Activated CD4-positive, alpha-beta T cell treated with anti-CD3 and anti-CD28 coated beads, Interleukin-2, amount 50 U/mL, for 16 hours (primary cell): ENCODE data around the gene NAV3.
"Not testable (repeated sequence)": the region's sequence is repeated elsewhere in the genome, so short reads cannot be mapped to it uniquely, and the experiment has no call there.

Source experiments
- DNase-seq: peaks from one replicate; pipeline ENCODE4 v3.0.0-alpha.2; 2020

Gene NAV3

DNA sequence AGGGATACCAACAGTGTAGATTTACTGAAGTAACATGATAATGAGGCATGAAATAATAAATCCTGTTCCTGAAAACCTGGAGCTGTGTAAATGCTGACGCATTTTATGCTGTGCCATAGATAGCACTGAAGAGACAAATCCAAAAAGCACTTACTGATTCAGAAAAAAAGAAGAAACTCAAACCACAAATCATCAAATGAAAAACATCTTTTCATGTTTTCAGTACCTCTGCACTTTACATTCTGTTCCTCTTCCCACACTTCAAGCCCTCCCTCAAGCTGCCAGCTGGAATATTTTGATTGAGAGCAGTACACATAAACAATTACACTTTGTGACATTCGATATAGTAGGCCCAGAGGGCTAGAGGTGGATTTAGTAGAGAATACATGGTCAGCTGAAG lies 362.3 kb downstream of the NAV3 start:
- no peak for DNase-seq

DNA sequence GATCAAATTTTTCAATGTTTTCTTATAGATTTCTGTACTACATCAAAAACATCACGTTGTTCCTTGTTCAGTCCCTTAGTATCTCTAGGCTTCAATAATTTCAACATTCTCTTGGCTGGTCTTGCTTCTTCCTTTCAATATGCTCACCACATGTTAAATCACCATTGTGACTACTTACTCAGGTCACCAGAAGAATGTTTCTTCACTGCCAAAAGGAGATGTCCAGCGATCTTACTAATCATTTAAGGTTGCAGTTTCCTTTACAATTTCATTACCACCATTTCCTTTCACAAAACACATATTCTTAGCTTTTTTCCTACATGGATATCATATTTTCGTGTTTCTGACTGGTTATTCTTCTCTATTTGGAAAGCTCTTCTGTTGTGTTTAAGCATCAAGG lies 363.8 kb downstream of the NAV3 start:
- DNase-seq = no peak

DNA sequence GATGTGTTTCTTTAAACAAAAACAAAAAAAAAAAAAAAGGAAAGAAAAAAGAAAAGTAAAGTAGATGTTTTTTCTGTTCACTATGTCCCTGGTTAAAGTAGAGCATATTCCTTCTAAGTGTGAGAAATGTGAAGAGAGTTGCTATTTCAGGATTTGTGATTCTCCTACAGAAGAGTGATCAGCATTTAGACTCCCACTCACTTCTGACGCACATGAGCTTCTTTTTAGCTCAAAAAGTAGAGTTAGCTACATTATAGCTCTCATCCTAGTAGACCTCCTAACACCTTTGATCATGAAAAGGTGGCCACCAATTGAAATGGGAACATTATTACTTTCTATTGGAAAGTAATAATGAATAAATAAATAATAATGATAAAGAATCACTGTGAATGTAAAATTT lies 368.2 kb downstream of the NAV3 start:
- no peak for DNase-seq

DNA sequence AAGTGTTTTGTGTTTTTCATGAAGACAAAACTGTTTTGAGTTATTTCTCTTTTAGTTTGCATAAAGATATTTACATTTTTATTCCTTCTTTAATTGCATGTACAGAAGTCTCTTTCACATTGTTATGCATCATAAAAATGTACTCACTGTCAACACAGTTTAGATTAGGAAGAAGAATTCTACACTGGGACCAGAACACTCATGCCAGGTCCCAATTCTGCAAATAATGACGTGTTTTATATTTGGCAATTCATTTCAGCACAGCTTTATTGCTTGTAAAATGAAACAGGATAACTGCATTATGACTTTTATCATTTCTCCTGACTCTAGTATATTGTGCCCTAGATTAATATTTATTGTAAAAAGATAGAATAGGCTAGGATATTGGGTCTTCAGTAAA lies 369.2 kb downstream of the NAV3 start:
- DNase-seq = no peak

DNA sequence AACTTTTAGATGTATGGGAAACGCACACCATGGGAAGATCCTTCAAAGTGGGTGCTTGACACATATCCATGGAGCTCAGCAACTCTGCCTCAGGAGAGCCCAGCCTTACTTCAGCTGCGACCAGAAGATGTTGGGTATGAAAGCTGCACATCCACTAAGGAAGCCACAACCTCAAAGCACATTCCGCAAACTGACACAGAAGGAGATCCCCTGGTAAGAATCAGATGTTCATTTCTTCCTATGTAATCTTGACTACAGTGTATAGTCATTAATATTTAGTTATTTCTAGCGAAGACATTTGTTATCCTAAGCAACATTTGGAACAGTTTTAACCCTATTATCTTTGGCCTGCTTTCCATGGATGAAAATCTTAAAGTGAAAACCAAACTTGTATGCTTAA lies 374.2 kb downstream of the NAV3 start:
- DNase-seq = no peak

DNA sequence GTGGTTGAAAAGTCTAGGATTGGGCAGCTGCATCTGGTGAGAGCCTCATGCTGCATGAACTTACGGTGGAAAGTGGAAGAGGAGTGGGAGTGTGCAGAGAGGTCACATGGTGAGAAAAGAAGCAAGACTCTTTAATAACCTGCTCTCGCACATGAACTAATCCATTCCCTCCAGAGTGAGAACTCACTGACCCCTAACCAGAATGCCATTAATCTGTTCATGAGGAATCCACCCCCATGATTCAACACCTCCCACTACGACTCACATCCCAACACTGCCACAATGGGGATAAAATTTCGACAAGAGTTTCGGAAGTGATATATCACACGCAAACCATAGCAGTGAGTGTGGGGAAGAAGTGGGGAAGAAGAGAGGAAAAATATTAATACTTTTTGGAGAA lies 377.4 kb downstream of the NAV3 start:
- DNase-seq = no peak

DNA sequence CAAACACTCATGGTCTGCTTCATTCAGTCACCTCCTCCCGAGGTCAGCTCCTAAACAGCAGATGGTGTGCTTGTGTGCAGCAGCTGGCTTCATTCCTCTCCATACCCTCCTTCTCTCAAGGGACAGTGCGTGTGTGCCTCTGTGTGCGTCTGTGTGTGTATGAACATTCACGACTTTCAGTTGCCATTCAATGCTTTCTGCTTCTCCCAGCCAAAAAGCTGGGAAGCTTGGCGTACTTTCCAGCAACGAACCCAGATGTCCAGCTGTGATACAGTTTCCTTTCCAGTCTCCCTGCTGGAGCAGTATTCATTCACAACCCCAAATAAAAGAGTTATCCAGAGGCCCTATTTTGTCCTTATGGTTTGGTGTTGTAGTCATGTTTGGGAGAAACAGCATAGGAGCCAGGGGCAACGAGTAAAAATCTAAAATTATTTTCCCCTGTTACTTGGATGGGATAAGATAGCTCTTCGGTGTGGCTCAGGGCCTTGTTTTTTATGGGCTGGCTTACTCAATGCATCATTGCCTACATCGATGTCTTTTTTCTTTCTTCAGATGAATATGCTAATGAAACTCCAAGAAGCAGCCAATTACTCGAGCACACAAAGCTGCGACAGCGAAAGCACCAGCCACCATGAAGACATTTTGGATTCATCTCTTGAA lies 379.3 kb downstream of the NAV3 start:
- DNase-seq = no peak

DNA sequence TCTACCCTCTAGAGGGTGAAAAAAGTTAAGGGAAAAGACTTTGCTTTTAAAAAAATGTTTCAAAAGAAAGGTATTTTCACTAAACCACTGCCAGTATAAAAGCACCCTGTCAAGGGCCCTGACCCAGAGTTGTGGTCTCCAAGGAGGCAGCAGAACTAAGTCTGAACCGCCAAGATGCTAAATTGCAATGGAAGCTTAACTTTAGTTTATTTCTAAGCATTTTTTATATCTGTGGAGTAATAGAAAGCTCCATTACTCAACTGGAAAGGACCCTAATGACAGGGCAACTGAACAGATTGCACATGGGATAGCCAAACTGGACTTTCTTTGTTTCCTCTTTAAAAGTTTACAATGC lies 379.8 kb downstream of the NAV3 start:
- no peak for DNase-seq

DNA sequence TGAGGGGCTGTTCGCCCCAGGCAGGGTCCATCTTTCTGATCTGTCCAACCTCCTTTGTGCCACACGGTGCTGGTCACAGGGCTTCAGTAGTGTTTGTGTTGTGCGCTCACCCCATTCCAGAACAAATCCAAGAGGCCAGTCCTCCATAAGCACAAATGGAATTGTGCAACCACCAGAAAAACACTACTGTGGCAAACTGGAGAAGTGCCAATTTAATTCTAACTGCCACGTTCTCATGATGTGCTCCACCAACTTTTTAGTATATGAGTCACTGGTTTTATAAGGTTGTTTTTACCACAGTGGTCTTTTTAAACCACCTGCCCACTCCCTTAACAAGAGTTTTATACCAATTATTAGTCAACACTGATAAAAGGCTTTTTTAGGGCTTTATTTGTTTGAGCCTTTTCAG lies 380.2 kb downstream of the NAV3 start:
- DNase-seq = no peak

DNA sequence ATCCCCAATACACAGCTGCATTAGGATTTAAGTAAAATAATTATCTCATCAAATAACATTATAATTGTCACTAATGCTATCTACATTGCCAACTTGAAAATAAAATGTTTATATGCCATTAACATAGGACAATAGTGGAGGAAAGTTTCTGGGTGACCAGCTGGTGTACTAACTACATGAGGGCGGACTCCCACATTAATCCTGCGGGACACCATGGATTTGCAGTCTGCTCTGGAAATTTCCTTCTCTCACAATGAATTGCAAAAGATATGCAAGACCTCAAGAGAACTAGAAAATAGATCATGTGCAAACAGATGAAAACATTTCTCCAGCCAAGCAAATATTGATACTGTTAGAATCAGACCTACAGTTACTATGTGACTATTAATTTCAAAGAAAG lies 390.1 kb downstream of the NAV3 start:
- DNase-seq = no peak

DNA sequence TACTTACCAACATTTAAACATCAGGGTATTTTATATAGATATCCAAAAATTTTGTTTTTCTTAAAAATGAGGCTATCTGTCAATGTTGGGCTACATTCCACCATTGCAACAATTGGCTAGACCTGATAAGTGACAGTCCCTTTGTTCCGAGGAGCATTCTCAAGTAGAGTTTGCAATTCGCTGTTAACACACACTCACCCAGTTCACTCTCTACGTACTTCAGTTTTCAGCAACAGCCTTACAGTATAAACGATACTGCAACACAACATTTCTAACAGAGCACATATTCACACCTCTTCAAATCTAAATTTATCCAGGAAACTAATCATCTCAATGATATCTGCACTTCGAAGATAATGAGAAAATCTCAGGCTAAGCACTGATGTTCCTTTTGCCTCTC lies 393.5 kb downstream of the NAV3 start:
- no peak for DNase-seq

DNA sequence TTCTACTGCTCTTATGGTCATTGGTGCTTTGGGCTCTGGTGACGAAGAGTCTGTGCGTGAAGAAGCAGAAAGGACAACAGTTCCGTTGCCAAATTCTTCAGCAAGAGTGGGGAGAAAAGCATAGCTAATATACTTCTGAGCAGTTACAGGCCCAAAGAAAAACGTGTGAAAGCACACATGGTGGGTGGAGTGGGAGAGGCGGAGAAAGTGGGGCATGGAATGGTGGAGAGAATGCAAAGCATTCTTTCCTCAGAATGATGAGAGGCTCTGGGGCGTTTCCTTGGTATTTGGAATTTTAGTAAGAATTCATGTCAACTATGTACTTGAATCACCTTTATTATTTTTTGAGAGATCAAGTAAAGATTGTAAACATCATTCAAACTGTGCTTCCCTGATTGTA lies 396.1 kb downstream of the NAV3 start:
- no peak for DNase-seq

DNA sequence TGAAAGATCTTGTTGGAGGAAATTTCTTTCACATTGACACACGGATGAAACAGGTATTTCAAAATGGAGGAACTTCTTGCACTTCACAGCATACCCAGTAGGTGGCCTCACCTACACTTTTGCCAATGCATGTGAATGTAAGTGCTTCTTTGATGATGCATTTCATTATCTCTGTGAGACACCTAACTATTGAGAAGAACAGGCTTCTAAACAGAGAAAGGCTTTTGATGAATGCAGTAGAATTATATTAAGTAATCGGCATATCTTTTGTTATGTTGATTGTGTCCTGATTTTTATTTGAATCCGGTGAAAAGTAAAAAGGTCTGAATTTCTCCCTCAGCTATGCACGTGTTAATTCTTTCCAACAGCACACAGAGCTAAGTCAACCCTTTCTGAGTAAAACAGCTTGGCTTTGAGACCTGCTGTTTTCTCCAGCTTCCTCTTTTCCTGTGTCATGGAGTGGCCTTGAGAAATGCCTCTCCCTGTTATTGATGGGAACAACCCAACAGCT lies 399.0 kb downstream of the NAV3 start:
- DNase-seq = peak; percentile 42

DNA sequence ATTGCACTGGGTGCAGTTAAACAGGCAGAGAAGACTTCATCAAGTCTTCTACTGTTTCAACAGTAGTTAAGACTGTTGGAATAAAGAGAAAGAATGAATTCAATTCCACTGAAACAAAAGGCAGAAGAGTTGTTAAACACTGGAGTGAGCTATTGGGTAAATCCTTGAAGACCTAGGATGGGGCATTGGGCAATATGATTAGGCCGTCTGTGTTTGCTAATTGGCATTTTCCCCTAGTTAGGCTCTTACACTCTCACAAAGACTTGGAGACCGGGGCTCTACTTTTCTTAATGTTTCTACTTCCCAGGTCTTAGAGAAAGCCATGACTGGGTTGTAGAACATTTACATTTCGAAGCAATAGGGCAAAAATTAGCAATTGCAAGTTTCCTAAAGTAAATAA lies 402.1 kb downstream of the NAV3 start:
- DNase-seq = no peak

DNA sequence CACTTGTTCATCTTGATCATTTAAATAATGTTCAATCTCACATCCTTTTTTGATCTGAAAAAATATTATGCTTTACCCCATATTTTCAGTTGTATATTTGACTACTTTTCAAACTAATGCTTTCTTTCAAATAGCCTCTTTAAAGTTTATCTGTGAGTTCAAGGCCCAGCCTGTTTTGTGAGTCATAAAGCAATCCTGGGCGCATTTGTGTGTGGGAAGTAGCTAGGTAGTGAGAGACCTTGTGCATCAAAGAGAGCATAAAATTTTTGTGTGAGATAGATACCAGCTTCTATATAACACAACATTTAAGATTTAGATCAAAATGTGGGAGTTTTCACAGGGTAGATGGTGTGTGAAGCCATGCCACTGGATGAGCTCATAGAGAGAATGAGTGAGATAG lies 405.6 kb downstream of the NAV3 start:
- no peak for DNase-seq

DNA sequence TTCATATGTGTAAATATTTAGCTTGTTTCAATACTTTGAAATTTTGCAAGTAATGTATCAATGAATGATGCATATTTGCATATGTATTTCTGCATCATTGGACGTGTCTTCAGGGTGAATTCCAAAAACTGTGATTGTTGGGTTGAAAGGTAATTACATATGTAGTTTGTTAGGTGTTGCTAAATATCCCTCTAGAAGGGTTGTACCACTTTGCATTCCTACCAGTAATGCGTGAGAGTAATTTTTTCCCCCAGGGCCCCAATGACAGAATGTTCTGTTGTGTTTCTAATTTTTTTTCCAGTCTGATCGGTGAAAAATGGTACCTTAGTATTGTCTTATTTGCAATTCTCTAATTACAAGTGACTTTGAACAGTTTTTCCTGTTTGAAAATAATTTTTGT lies 408.9 kb downstream of the NAV3 start:
- no peak for DNase-seq

DNA sequence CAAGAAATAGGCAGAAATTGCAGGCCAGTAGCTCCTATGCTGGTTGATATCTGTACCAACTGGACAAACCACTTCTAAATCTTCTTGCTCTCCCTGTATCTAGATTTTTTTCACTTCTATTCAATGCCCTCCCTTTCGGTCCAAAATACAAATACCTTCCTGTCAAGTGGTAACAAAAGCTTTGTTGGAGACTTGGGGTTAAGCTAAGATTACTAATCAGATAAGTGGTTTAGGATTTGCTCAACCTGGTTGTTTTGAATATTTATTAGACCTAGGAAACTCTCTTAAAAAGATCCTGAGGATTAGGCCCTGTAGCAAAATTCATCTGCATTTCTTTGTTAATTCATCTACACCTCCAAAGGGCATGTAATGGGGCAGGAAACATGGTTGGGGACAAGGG lies 410.1 kb downstream of the NAV3 start:
- no peak for DNase-seq

DNA sequence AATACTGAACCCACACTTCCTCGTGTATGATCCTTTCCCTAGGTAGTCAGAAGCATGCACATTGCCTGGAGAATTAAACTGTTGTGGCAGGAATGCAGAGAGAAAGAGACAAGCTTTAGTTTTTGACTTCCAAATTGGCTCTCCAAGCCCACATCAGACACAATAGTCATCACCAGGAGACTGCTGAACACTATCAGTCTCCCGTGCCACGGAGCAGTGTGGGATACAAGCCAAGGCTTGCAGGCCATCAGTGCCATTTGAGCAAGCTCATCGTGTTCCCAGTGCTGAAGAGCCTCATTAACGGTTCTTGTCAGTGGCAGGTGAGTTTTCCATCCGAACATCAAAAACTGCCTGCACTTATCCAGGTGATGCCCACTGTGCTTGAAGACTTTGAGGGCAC lies 410.8 kb downstream of the NAV3 start:
- DNase-seq = no peak

DNA sequence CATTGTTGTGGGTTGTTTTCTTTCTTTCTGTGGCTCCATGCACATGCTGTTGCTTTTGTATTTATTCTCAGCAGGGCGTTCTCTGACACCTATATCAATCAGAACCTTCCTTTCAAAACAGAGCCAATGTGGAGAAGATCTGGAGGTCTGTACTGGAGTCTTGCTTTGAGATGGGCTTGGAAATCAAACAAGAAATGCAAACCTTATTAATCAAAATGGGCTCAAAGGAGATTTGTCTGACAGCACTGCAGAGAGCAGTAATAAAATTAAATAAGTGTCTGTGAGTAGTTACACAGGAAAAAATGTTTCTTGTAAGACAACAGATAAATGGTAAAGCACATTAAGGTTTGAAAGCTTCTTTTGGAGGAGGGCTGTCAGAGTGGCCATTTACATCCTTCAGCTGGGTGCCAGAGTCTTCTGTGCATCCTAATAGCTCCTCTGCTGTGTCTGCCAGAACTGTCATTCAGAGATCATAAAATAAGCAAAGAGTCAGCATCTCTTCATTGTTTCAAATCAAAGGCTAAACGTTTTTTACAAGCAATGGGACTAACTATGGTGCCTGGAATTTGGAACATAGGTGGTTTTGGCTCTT lies 414.3 kb downstream of the NAV3 start:
- DNase-seq = no peak

DNA sequence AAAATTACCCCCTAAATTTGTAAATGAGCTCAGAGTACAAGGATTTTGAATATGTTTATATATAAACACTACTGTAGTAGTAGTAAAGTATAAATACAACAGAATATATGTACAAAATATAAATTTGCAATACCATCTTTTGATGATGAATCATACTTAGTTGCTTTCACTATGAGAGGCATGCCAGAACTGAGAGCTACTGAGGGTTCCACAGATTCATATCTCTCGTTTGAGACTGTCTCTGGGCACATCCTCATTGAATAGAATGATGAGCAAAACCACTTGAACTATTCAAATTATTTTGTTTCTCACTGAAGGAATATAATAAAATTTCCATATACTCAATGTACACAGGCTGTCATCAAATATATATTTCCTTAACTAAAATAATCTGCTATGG lies 417.6 kb downstream of the NAV3 start:
- DNase-seq = no peak

DNA sequence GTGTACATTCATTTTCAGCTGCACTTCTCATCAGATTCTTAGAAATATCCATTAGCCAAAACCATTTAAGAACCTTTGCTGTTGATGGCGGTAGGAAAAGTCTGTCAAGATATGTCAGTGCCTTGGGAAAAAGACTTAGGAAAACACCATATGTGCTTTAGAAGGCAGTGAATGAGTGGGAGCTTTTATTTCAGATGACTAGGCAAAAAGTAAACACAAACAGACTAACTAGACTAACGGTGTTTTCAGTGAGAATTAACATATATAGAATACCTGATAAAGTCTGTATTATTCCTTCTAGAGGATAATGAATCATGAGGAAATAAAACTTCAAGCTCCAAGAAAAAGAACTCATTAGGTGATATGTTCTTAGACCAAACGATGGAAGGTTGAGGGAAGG lies 418.9 kb downstream of the NAV3 start:
- DNase-seq = no peak

DNA sequence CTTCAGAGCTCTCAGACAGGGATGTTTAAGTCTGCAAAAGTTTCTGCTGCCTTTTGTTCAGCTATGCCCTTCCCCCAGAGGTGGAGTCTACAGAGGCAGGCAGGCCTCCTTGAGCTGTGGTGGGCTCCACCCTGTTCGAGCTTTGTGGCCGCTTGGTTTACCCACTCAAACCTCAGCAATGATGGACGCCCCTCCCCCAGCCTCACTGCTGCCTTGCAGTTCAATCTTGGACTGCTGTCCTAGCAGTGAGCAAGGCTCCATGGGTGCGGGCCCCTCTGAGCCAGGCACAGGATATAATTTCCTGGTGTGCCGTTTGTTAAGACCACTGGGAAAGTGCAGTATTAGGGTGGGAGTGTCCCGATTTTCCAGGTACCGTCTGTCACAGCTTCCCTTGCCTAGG lies 427.0 kb downstream of the NAV3 start:
- not testable (repeated sequence) for DNase-seq

DNA sequence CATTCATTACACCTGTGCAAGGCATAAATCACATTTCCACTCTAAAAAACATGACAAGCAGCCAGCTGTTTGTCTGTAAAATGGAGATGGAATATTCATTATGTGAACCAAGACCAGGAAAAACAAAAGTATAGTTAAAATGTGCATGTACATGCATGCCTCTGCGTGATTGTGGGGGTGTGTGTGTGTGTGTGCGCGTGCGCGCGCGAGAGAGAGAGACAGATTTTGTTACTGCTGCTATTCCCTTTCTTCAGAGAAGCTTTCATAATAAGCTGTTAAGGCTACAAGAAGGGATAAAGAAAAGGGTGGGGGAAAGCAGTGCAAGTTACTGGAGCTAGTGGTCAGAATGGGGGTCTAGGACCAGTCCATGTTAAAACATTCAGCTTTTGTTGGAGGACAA lies 430.3 kb downstream of the NAV3 start:
- DNase-seq = no peak

DNA sequence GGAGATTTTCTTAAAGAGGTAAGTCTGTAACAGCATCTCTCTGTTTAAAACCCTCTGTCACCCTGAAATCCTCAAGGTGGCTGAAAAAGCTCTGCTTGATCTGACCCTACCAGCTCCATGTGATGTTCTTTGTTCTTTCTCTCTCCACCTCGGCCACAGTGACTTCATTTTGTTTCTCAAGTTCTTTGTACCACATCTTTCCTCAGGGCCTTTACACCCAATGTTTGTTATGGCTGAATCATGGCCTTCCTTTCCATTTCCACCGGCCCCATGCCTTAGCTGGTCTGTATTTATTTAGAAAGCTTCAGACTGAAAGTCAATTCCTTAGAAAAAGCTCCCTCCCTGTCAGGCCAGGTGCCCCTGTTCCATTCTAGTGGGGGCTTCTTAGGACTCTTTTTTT lies 431.2 kb downstream of the NAV3 start:
- DNase-seq = no peak
